IMR-90 (cell line): ENCODE results near the gene GFM1.

Source experiments
- CEBPB ChIP-seq: IDR thresholded peaks from 2 replicates; pipeline ENCODE4 v1.6.1; 2012; ENCODE audit warnings: low read depth, low read length, improper control_type of control experiment
- RFX5 ChIP-seq: IDR thresholded peaks from 2 replicates; pipeline ENCODE4 v1.8.0; 2012; ENCODE audit warnings: low read depth, mild to moderate bottlenecking, low read length, moderate library complexity
- TF ChIP-seq, protein P1 (sequence below): conservative IDR thresholded peaks from 2 replicates; pipeline ENCODE4 v1.5.1; 2012; ENCODE audit warnings: mild to moderate bottlenecking, low read depth, low read length, improper control_type of control experiment

DNA sequence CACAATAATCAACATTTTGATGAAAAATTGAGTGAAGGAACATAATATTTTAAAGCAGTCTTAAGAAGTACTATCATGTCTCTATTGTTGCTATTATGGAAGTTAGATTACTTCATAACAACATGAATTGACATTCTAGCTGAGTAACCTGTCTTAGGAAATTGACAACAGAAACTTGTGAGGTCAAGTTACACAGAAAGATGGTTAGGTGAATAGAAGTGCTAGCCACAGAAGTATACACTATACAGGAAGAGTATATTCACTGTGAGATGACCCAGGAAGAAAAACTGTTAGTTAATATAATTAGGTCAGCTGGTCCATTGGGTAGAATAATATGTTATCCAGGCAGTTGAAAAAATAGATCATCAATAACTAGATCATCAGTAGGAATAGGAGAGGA, 42.1 kb upstream of the GFM1 start:
- no peak for TF ChIP-seq RFX5
- TF ChIP-seq, protein P1, sequence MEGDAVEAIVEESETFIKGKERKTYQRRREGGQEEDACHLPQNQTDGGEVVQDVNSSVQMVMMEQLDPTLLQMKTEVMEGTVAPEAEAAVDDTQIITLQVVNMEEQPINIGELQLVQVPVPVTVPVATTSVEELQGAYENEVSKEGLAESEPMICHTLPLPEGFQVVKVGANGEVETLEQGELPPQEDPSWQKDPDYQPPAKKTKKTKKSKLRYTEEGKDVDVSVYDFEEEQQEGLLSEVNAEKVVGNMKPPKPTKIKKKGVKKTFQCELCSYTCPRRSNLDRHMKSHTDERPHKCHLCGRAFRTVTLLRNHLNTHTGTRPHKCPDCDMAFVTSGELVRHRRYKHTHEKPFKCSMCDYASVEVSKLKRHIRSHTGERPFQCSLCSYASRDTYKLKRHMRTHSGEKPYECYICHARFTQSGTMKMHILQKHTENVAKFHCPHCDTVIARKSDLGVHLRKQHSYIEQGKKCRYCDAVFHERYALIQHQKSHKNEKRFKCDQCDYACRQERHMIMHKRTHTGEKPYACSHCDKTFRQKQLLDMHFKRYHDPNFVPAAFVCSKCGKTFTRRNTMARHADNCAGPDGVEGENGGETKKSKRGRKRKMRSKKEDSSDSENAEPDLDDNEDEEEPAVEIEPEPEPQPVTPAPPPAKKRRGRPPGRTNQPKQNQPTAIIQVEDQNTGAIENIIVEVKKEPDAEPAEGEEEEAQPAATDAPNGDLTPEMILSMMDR: no peak
- no peak for TF ChIP-seq CEBPB
